Fibroblast of lung (primary cell): ENCODE measurements around the gene MXRA7. TPM values are rescaled to one million over a fixed set of nuclear protein-coding genes. Genes with fewer than 3 reads are reported as not detected.

ENCODE experiments used
- DNase-seq, 2 donors: peaks; one replicate each; pipeline versions ENCODE4 v3.0.0 to v3.0.0-alpha.2; 2010; ENCODE audit warnings: low read depth in 2 of 2
- H2AFZ ChIP-seq: 2 replicates; pipeline ENCODE4 v1.5.1; 2012; ENCODE audit warnings: low read length, control low read depth, inconsistent platforms
- H3K27ac ChIP-seq: 2 replicates; pipeline ENCODE4 v1.5.1; 2011; ENCODE audit warnings: low read length, control low read depth; ENCODE audit not compliant: insufficient read depth
- H3K27me3 ChIP-seq: 2 replicates; pipeline ENCODE4 v1.5.1; 2011; ENCODE audit warnings: mild to moderate bottlenecking, low read length; ENCODE audit not compliant: control insufficient read depth, insufficient read depth
- H3K36me3 ChIP-seq: 2 replicates; pipeline ENCODE4 v1.5.1; 2011; ENCODE audit warnings: low read length; ENCODE audit not compliant: control insufficient read depth, insufficient read depth
- H3K4me1 ChIP-seq: 2 replicates; pipeline ENCODE4 v1.5.1; 2011; ENCODE audit warnings: low read length; ENCODE audit not compliant: control insufficient read depth, insufficient read depth; ENCODE audit errors: extremely low read depth
- H3K4me2 ChIP-seq: 2 replicates; pipeline ENCODE4 v1.5.1; 2011; ENCODE audit warnings: low read length, control low read depth; ENCODE audit not compliant: insufficient read depth; ENCODE audit errors: extremely low read depth
- H3K4me3 ChIP-seq, 4 experiments: fragments of 200-600 bp in 1 of 4; sonication (generic) in 1 of 4; replicated peaks in 1 of 4; 2 replicates each; pipeline ENCODE4 v1.5.1; 2011 to 2016; ENCODE audit warnings: low read length in 4 of 4, low read depth in 3 of 4, mild to moderate bottlenecking in 3 of 4, control low read depth in 2 of 4, inconsistent platforms in 1 of 4, mixed read lengths in 1 of 4; ENCODE audit not compliant: insufficient read depth in 1 of 4; ENCODE audit errors: control extremely low read depth in 1 of 4
- H3K79me2 ChIP-seq: 2 replicates; pipeline ENCODE4 v1.5.1; 2012; ENCODE audit warnings: mild to moderate bottlenecking, low read length, inconsistent platforms; ENCODE audit not compliant: control insufficient read depth, insufficient read depth
- H3K9ac ChIP-seq: 2 replicates; pipeline ENCODE4 v1.5.1; 2011; ENCODE audit warnings: mild to moderate bottlenecking, low read length, control low read depth; ENCODE audit not compliant: insufficient read depth
- H3K9me3 ChIP-seq: 2 replicates; pipeline ENCODE4 v1.5.1; 2012; ENCODE audit warnings: low read depth, low read length; ENCODE audit not compliant: control insufficient read depth, insufficient read depth
- H4K20me1 ChIP-seq: 2 replicates; pipeline ENCODE4 v1.5.1; 2011; ENCODE audit warnings: low read length; ENCODE audit not compliant: control insufficient read depth, insufficient read depth; ENCODE audit errors: extremely low read depth
- CTCF ChIP-seq, 2 donors: IDR thresholded peaks in 1 of 2; conservative IDR thresholded peaks in 1 of 2; 1 replicate in 1 of 2; 2 replicates in 1 of 2; pipeline ENCODE4 v1.5.1; 2011 to 2012; ENCODE audit warnings: low read length in 2 of 2, control low read depth in 1 of 2, inconsistent platforms in 1 of 2, low read depth in 1 of 2, mild to moderate bottlenecking in 1 of 2
- EZH2 ChIP-seq: IDR thresholded peaks from 2 replicates; pipeline ENCODE4 v1.5.1; 2012; ENCODE audit warnings: low read length, control low read depth, mild to moderate bottlenecking; ENCODE audit errors: missing control alignments
- polyA plus RNA-seq, 2 donors: library from polyadenylated mRNA; depleted of rRNA in 1 of 2; stranded (reverse) in 1 of 2; unstranded in 1 of 2; fragments of >200 nt; gene quantifications; 2 replicates each; pipeline ENCODE4 v1.2.1, GENCODE V29; 2011 to 2012; ENCODE audit warnings: missing spikeins in 1 of 2
- total RNA-seq: library from RNA; depleted of rRNA; stranded (reverse); fragments of >200 nt; gene quantifications from 2 replicates; pipeline ENCODE4 v1.2.1, GENCODE V29; 2014

Gene MXRA7
- total and polyA plus RNA-seq, 2 donors (not counting 1 experiment from before 2014, with no cell fraction given): 127 to 307 TPM

GRCh38 chr17:76658242-76658662 lies 52.5 kb downstream of the MXRA7 start:
- H4K20me1 ChIP-seq: no peaks in the 10 kb centered on the region
- peaks cover 18% of the 10 kb centered on the region for H3K27me3 ChIP-seq
- DNase-seq: no peak
- H3K27ac ChIP-seq: no peak overlapping the region
- H3K36me3 ChIP-seq: no peaks in the 10 kb centered on the region
- H3K79me2 ChIP-seq: no peaks in the 10 kb centered on the region
- no peaks in the 10 kb centered on the region for H3K4me1 ChIP-seq
- H3K4me2 ChIP-seq: no peak overlapping the region
- H3K9ac ChIP-seq: no peak overlapping the region
- no peak overlapping the region for H2AFZ ChIP-seq
- TF ChIP-seq EZH2: no peak
- TF ChIP-seq CTCF (conservative IDR thresholded peaks at IDR 0.05 in 1 of 2, IDR thresholded peaks at IDR 0.05 in 1 of 2; ENCODE audit: low read depth in 1 of 2, low read length in 2 of 2): no peak
- no peaks in the 10 kb centered on the region for H3K9me3 ChIP-seq
- H3K4me3 ChIP-seq: no peak overlapping the region

GRCh38 chr17:76657505-76658241 lies 53.1 kb downstream of the MXRA7 start:
- Histone ChIP-seq H3K4me1 (no peaks in the 10 kb centered on the region), H2AFZ (no peak overlapping the region), H3K9ac (no peak overlapping the region), H3K79me2 (no peaks in the 10 kb centered on the region), H3K9me3 (no peaks in the 10 kb centered on the region), H3K36me3 (no peaks in the 10 kb centered on the region), H3K4me2 (no peak overlapping the region), H3K27ac (no peak overlapping the region), H4K20me1 (no peaks in the 10 kb centered on the region), H3K27me3 (peaks cover 18% of the 10 kb centered on the region), H3K4me3 (no peak overlapping the region)
- TF ChIP-seq CTCF (conservative IDR thresholded peaks at IDR 0.05 in 1 of 2, IDR thresholded peaks at IDR 0.05 in 1 of 2; ENCODE audit: low read depth in 1 of 2, low read length in 2 of 2) (no peak), EZH2 (no peak)
- DNase-seq: no peak

GRCh38 chr17:76654408-76654807 lies 56.4 kb downstream of the MXRA7 start:
- Histone ChIP-seq H3K9ac (no peak overlapping the region), H3K79me2 (no peaks in the 10 kb centered on the region), H4K20me1 (no peaks in the 10 kb centered on the region), H3K4me2 (no peak overlapping the region), H3K4me3 (no peak overlapping the region), H3K27ac (no peak overlapping the region), H3K27me3 (peaks cover 16% of the 10 kb centered on the region), H3K9me3 (no peaks in the 10 kb centered on the region), H2AFZ (no peak overlapping the region), H3K36me3 (no peaks in the 10 kb centered on the region), H3K4me1 (no peaks in the 10 kb centered on the region)
- TF ChIP-seq EZH2 (no peak), CTCF (conservative IDR thresholded peaks at IDR 0.05 in 1 of 2, IDR thresholded peaks at IDR 0.05 in 1 of 2; ENCODE audit: low read depth in 1 of 2, low read length in 2 of 2) (no peak)
- peak in 1 of 2 donors; percentile 17 for DNase-seq
